HEK293 (cell line): ENCODE results near the gene ZBTB4.

Source experiments
- ZNF473 ChIP-seq: fragments of 450-650 bp; formaldehyde crosslinking; IDR thresholded peaks from 2 replicates; pipeline ENCODE4 v1.5.1; 2017; ENCODE audit warnings: missing biosample characterization, missing genetic modification characterization
- TF ChIP-seq, protein P1 (sequence below): fragments of 450-650 bp; formaldehyde crosslinking; IDR thresholded peaks from 2 replicates; pipeline ENCODE4 v1.5.1; 2017; ENCODE audit warnings: missing biosample characterization, missing genetic modification characterization
- TF ChIP-seq, protein P2 (sequence below): fragments of 450-650 bp; formaldehyde crosslinking; IDR thresholded peaks from 2 replicates; pipeline ENCODE4 v1.5.1; 2016; ENCODE audit warnings: missing biosample characterization, missing genetic modification characterization
- TF ChIP-seq, protein P3 (sequence below): fragments of 450-650 bp; formaldehyde crosslinking; IDR thresholded peaks from 2 replicates; pipeline ENCODE4 v1.5.1; 2016; ENCODE audit warnings: missing biosample characterization, missing genetic modification characterization

DNA sequence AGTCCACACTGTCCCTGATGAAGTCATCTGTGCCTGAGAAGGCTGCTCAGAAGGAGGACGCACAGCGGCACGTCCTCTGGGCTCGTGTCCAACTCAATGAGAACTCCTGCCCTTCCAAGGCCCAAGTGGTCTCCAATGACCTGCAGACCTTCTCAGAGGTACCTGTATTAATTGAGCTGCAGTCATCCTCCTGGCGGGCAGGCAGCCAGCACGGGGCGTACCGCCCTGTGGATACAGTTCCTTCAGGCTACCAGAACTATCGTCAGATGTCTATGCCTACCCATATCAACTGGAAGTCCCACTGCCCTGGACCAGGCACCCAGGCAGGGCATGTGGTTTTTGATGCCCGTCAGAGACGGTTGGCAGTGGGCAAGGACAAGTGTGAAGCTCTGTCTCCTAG, 47.1 kb downstream of the ZBTB4 start:
- TF ChIP-seq, protein P1, sequence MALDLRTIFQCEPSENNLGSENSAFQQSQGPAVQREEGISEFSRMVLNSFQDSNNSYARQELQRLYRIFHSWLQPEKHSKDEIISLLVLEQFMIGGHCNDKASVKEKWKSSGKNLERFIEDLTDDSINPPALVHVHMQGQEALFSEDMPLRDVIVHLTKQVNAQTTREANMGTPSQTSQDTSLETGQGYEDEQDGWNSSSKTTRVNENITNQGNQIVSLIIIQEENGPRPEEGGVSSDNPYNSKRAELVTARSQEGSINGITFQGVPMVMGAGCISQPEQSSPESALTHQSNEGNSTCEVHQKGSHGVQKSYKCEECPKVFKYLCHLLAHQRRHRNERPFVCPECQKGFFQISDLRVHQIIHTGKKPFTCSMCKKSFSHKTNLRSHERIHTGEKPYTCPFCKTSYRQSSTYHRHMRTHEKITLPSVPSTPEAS (tag by site-specific recombination) = no peak
- TF ChIP-seq ZNF473 = no peak
- TF ChIP-seq, protein P2, sequence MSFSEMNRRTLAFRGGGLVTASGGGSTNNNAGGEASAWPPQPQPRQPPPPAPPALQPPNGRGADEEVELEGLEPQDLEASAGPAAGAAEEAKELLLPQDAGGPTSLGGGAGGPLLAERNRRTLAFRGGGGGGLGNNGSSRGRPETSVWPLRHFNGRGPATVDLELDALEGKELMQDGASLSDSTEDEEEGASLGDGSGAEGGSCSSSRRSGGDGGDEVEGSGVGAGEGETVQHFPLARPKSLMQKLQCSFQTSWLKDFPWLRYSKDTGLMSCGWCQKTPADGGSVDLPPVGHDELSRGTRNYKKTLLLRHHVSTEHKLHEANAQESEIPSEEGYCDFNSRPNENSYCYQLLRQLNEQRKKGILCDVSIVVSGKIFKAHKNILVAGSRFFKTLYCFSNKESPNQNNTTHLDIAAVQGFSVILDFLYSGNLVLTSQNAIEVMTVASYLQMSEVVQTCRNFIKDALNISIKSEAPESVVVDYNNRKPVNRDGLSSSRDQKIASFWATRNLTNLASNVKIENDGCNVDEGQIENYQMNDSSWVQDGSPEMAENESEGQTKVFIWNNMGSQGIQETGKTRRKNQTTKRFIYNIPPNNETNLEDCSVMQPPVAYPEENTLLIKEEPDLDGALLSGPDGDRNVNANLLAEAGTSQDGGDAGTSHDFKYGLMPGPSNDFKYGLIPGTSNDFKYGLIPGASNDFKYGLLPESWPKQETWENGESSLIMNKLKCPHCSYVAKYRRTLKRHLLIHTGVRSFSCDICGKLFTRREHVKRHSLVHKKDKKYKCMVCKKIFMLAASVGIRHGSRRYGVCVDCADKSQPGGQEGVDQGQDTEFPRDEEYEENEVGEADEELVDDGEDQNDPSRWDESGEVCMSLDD (tag by site-specific recombination) = no peak
- TF ChIP-seq, protein P3, sequence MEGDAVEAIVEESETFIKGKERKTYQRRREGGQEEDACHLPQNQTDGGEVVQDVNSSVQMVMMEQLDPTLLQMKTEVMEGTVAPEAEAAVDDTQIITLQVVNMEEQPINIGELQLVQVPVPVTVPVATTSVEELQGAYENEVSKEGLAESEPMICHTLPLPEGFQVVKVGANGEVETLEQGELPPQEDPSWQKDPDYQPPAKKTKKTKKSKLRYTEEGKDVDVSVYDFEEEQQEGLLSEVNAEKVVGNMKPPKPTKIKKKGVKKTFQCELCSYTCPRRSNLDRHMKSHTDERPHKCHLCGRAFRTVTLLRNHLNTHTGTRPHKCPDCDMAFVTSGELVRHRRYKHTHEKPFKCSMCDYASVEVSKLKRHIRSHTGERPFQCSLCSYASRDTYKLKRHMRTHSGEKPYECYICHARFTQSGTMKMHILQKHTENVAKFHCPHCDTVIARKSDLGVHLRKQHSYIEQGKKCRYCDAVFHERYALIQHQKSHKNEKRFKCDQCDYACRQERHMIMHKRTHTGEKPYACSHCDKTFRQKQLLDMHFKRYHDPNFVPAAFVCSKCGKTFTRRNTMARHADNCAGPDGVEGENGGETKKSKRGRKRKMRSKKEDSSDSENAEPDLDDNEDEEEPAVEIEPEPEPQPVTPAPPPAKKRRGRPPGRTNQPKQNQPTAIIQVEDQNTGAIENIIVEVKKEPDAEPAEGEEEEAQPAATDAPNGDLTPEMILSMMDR (tag by site-specific recombination) = no peak
